Measurements from ENCODE around the gene BEST1. TPM values are rescaled to one million over a fixed set of nuclear protein-coding genes. Genes with fewer than 3 reads are reported as not detected.

BEST1 gene
- total RNA-seq, 1 experiment from 2014 or later: 2.3 TPM

DNA sequence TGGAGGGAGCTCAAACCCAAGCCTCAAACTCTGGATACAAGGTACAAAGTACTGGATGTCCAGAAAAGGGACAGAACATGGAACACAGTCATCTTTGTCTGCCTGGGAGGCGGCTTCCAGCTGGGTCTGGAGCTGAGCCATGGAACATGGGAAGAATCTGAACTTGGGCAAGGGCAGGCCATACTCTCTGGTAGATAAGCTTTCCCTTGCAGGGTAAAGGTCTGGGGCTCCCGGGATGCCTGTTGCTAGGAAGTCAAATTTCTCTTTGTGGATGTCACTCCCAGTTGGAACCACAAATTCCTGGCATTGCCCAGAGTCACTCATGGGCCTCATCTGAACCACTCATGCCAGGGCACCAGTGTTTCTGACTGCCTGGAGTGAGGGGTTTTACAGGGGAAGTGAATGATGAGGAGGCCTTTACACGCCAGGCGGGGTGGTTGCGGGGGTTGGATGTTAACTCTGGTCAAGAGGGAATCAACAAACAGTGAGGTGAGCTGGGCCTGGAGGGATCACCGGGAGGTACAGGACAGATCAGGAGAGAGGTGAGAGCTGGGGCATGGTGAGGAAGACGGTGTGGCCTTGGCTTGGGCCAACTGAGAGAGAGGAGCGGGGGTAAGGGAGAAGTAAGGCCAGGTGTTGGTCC, 11.5 kb downstream of the BEST1 start:
- Histone ChIP-seq H3K27ac (ENCODE audit: low read depth, low read length) (no peak overlapping the region), H3K27me3 (ENCODE audit: insufficient read depth, low read length) (no peaks in the 10 kb centered on the region), H3K36me3 (ENCODE audit: control insufficient read depth in 1 of 2, insufficient read depth in 2 of 2, low read length in 2 of 2) (peaks cover 6 to 35% of the 10 kb centered on the region in 2 experiments), H3K4me2 (ENCODE audit: low read length) (no peak overlapping the region), H3K9me2 (ENCODE audit: insufficient read depth) (no peaks in the 10 kb centered on the region), H3K9ac (ENCODE audit: low read length) (0 out of 2 replicates have a peak overlapping the region, but pooled peaks have one; percentile 14), H3K4me3 (replicated peaks in 1 of 2; ENCODE audit: low read depth in 1 of 2, low read length in 2 of 2) (no peak overlapping the region), H3K4me1 (ENCODE audit: control insufficient read depth in 1 of 2, insufficient read depth in 2 of 2, low read length in 2 of 2) (peaks cover 3 to 59% of the 10 kb centered on the region in 2 experiments; a peak in 3 of 4 replicates), H2AFZ (ENCODE audit: low read depth, low read length, poor library complexity, severe bottlenecking) (no peak overlapping the region), H3K9me3 (ENCODE audit: control insufficient read depth in 1 of 2, insufficient read depth in 1 of 2, low read depth in 1 of 2, low read length in 2 of 2) (no peaks in the 10 kb centered on the region), H4K20me1 (ENCODE audit: insufficient read depth) (peaks cover 18% of the 10 kb centered on the region; the same call in 1 of the 2 replicates), H3K79me2 (ENCODE audit: insufficient read depth, low read length) (peaks cover 20% of the 10 kb centered on the region)
- ATAC-seq (peak; percentile 6; the same call in 1 of the 2 replicates), DNase-seq (ENCODE audit: low read depth, low spot score) (no peak)
- no TSS peak for BruUV-seq (replicated peaks)
- intact Hi-C loops (cut with micrococcal nuclease): loop anchor here (5.0 kb wide), 1 partner anchor 64 kb away; no protein-coding TSS in a partner anchor
- TF ChIP-seq, protein P1, sequence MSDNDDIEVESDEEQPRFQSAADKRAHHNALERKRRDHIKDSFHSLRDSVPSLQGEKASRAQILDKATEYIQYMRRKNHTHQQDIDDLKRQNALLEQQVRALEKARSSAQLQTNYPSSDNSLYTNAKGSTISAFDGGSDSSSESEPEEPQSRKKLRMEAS (IDR thresholded peaks at IDR 0.05): no peak
- TF ChIP-seq FOSL1 (IDR thresholded peaks at IDR 0.05; ENCODE audit: low read depth) (no peak), ZFX (IDR thresholded peaks at IDR 0.05) (no peak), EZH2 (IDR thresholded peaks at IDR 0.05) (no peak), JUND (IDR thresholded peaks at IDR 0.05) (no peak), ZNF274 (IDR thresholded peaks at IDR 0.05; ENCODE audit: low read depth, low read length) (no peak), CEBPB (IDR thresholded peaks at IDR 0.05; ENCODE audit: low read depth) (no peak), YY1 (IDR thresholded peaks at IDR 0.05; ENCODE audit: extremely low read depth, insufficient replicate concordance, low read depth, low read length) (no peak), EGR1 (IDR thresholded peaks at IDR 0.05; ENCODE audit: low read depth) (no peak), CBX3 (IDR thresholded peaks at IDR 0.05; ENCODE audit: low read depth) (no peak), SIN3A (IDR thresholded peaks at IDR 0.05; ENCODE audit: low read depth) (no peak), POLR2AphosphoS5 (IDR thresholded peaks at IDR 0.05; ENCODE audit: low read depth, low read length) (no peak), ELF1 (IDR thresholded peaks at IDR 0.05; ENCODE audit: borderline replicate concordance, low read depth) (no peak), SP1 (IDR thresholded peaks at IDR 0.05; ENCODE audit: low read depth) (no peak), SRF (IDR thresholded peaks at IDR 0.05; ENCODE audit: low read depth) (no peak), EZH2phosphoT487 (IDR thresholded peaks at IDR 0.05; ENCODE audit: borderline replicate concordance) (no peak), POLR2A (IDR thresholded peaks at IDR 0.05; ENCODE audit: borderline replicate concordance, extremely low read depth, insufficient read depth, insufficient read length) (no peak)
- TF ChIP-seq, protein P2, sequence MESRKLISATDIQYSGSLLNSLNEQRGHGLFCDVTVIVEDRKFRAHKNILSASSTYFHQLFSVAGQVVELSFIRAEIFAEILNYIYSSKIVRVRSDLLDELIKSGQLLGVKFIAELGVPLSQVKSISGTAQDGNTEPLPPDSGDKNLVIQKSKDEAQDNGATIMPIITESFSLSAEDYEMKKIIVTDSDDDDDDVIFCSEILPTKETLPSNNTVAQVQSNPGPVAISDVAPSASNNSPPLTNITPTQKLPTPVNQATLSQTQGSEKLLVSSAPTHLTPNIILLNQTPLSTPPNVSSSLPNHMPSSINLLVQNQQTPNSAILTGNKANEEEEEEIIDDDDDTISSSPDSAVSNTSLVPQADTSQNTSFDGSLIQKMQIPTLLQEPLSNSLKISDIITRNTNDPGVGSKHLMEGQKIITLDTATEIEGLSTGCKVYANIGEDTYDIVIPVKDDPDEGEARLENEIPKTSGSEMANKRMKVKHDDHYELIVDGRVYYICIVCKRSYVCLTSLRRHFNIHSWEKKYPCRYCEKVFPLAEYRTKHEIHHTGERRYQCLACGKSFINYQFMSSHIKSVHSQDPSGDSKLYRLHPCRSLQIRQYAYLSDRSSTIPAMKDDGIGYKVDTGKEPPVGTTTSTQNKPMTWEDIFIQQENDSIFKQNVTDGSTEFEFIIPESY (IDR thresholded peaks at IDR 0.05; ENCODE audit: extremely low read depth, insufficient replicate concordance, low read length): no peak
- TF ChIP-seq, protein P3, sequence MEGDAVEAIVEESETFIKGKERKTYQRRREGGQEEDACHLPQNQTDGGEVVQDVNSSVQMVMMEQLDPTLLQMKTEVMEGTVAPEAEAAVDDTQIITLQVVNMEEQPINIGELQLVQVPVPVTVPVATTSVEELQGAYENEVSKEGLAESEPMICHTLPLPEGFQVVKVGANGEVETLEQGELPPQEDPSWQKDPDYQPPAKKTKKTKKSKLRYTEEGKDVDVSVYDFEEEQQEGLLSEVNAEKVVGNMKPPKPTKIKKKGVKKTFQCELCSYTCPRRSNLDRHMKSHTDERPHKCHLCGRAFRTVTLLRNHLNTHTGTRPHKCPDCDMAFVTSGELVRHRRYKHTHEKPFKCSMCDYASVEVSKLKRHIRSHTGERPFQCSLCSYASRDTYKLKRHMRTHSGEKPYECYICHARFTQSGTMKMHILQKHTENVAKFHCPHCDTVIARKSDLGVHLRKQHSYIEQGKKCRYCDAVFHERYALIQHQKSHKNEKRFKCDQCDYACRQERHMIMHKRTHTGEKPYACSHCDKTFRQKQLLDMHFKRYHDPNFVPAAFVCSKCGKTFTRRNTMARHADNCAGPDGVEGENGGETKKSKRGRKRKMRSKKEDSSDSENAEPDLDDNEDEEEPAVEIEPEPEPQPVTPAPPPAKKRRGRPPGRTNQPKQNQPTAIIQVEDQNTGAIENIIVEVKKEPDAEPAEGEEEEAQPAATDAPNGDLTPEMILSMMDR (IDR thresholded peaks at IDR 0.05 in 2 of 3, conservative IDR thresholded peaks at IDR 0.05 in 1 of 3; ENCODE audit: borderline replicate concordance in 1 of 3, insufficient read depth in 1 of 3, low read depth in 2 of 3, low read length in 2 of 3): no peak
- TF ChIP-seq, protein P4, sequence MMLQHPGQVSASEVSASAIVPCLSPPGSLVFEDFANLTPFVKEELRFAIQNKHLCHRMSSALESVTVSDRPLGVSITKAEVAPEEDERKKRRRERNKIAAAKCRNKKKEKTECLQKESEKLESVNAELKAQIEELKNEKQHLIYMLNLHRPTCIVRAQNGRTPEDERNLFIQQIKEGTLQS (IDR thresholded peaks at IDR 0.05): no peak
- POLR2A ChIA-PET: interaction anchor here (0.6 to 10.2 kb wide), 7 partner anchors 10 to 120 kb away, joined by 4 to 77 read pairs (median 10); partner anchors contain the start of gene BEST1
- CTCF ChIA-PET: interaction anchor here (1.1 to 2.6 kb wide), 4 partner anchors 14 to 164 kb away, joined by 5 to 10 read pairs (median 6); no protein-coding TSS in a partner anchor
- RAD21 ChIA-PET (ENCODE audit: low non-redundant PET in 1 of 2, low total read pairs in 2 of 2, uncharacterized antibody in 2 of 2, unreplicated experiment in 2 of 2): no interaction called here

All from HCT116 (cell line).